Measurements from ENCODE around the gene FOXO6. TPM values are rescaled to one million over a fixed set of nuclear protein-coding genes. Genes with fewer than 3 reads are reported as not detected.

The FOXO6 gene
- 0.06 and 0.80 TPM in 2 replicates for total RNA-seq (2014; rRNA removed; shearing (Covaris generic))

- DNase-seq (ENCODE audit: low read depth) = peak; percentile 97
Observed at GRCh38 chr1:41360786-41361494, at the start of gene FOXO6. Gene FOXO6, plus strand, starts transcription at chr1:41361434.

GRCh38 chr1:41312991-41313645 is 48.1 kb upstream of the FOXO6 start:
- DNase-seq (ENCODE audit: low read depth) = no peak

- DNase-seq (ENCODE audit: low read depth) = peak; percentile 41
Observed at GRCh38 chr1:41313661-41314131, 47.5 kb upstream of the FOXO6 start.

GRCh38 chr1:41314376-41315145 is 46.7 kb upstream of the FOXO6 start:
- DNase-seq (ENCODE audit: low read depth) = no peak

GRCh38 chr1:41315146-41315822 is 46.0 kb upstream of the FOXO6 start:
- no peak for DNase-seq (ENCODE audit: low read depth)

- no peak for DNase-seq (ENCODE audit: low read depth)
Observed at GRCh38 chr1:41315871-41316270, 45.4 kb upstream of the FOXO6 start.

- DNase-seq (ENCODE audit: low read depth) = no peak
Observed at GRCh38 chr1:41317361-41317760, 43.9 kb upstream of the FOXO6 start.

- no peak for DNase-seq (ENCODE audit: low read depth)
Observed at GRCh38 chr1:41318135-41318534, 43.1 kb upstream of the FOXO6 start.

- no peak for DNase-seq (ENCODE audit: low read depth)
Observed at GRCh38 chr1:41319106-41319755, 42.0 kb upstream of the FOXO6 start.

- no peak for DNase-seq (ENCODE audit: low read depth)
Observed at GRCh38 chr1:41319807-41320711, 41.2 kb upstream of the FOXO6 start.

- no peak for DNase-seq (ENCODE audit: low read depth)
Observed at GRCh38 chr1:41320895-41321676, 40.1 kb upstream of the FOXO6 start.

GRCh38 chr1:41322101-41322661 is 39.1 kb upstream of the FOXO6 start:
- DNase-seq (ENCODE audit: low read depth) = no peak

GRCh38 chr1:41322835-41323234 is 38.4 kb upstream of the FOXO6 start:
- peak; percentile 79 for DNase-seq (ENCODE audit: low read depth)

- no peak for DNase-seq (ENCODE audit: low read depth)
Observed at GRCh38 chr1:41323243-41323642, 38.0 kb upstream of the FOXO6 start.

GRCh38 chr1:41325801-41326200 is 35.4 kb upstream of the FOXO6 start:
- peak; percentile 85 for DNase-seq (ENCODE audit: low read depth)

- no peak for DNase-seq (ENCODE audit: low read depth)
Observed at GRCh38 chr1:41327383-41327999, 33.7 kb upstream of the FOXO6 start.

GRCh38 chr1:41328001-41328615 is 33.1 kb upstream of the FOXO6 start:
- DNase-seq (ENCODE audit: low read depth) = no peak

All from Daoy (cell line).